Activated CD4-positive, alpha-beta T cell treated with anti-CD3 and anti-CD28 coated beads for 4 hours (primary cell): ENCODE measurements around the gene SRBD1.
A peak's percentile ranks its signal among the peaks of the same experiment; 100 is the strongest.

Experiments
- DNase-seq, 2 donors: peaks; one replicate each; pipeline ENCODE4 v3.0.0-alpha.2; 2020

The SRBD1 gene

GRCh38 chr2:45543257-45543656 is 67.8 kb downstream of the SRBD1 start:
- DNase-seq, result no peak

DNA sequence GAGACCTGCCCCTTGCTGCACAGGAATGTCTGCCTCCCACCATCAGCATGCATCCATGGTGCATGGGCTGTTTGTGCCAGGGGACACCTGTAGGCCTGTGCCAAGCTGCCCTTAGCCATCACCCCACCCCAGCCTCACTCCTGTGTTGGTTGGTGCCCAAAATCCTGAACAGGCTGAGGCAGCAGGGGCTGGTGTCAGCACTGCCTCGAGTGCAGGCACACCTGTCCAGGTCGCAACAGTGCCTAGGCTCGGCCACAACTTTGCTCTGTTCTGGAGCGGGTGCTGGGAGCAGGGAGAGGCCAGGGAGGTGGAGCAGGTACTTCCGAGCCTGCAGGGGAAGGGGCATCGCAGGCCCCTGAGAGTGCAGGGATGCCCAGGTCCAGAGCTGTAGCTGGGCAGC is 69.1 kb downstream of the SRBD1 start:
- no peak for DNase-seq

GRCh38 chr2:45541450-45541849 is 69.6 kb downstream of the SRBD1 start:
- DNase-seq, result no peak

DNA sequence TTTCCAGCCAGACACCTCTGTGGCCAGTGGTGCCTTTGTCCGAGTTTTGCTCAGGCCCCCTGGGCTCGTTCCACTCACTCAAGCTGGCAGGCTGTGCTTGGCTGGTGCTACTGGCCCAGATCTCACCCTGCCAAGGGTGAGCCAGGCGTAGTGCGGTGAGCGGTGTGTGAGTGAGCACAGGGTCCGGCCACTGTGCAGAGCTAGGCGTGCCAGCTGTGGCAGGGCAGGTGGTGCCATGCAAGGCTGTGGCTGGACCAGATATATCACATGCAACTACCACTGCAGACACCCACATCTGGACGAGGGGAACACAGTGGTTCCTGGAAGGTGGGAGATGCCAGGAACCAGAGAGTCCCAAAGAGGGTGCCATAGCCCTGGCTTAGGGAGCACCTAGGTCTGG is 70.1 kb downstream of the SRBD1 start:
- no peak for DNase-seq

DNA sequence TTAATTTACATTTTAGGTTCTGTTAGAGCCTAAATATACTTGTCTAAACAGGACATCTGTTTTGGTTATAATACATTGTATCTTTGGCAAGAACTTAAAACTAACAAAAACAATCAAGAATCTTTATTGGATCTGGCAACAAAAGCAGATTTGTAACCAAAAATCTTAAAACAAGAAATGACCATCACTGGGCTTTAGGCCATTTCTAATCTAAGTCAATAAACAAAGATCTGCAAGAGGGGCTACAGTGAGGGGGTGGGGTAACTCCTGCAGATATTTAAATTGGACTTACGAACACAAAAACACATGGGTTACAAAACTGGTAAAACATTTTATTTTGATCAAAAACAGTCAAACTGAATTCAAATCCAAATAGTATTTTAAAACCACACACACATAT is 77.3 kb downstream of the SRBD1 start:
- DNase-seq, result no peak

GRCh38 chr2:45532181-45532580 is 78.9 kb downstream of the SRBD1 start:
- no peak for DNase-seq

- no peak for DNase-seq
These were observed 87.1 kb downstream of the SRBD1 start for GRCh38 chr2:45524016-45524415.

DNA sequence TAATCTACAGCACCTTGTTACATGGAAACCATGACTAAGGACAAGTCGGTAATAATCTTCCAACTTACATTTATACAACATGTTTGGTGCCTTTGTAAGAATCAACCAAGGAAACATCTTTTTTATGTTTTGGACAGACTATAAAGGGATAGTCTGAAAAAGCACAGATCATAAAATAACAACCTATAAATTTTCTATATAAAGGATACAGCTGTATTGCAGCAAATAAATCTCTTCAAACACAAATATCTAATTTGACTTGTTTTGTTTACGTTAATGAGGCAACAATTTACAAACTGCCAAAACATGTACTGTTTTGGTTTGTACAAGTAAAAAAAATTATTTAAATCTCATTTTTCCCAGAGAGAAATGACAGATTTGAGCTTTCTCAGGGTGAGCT is 92.5 kb downstream of the SRBD1 start:
- no peak for DNase-seq

DNA sequence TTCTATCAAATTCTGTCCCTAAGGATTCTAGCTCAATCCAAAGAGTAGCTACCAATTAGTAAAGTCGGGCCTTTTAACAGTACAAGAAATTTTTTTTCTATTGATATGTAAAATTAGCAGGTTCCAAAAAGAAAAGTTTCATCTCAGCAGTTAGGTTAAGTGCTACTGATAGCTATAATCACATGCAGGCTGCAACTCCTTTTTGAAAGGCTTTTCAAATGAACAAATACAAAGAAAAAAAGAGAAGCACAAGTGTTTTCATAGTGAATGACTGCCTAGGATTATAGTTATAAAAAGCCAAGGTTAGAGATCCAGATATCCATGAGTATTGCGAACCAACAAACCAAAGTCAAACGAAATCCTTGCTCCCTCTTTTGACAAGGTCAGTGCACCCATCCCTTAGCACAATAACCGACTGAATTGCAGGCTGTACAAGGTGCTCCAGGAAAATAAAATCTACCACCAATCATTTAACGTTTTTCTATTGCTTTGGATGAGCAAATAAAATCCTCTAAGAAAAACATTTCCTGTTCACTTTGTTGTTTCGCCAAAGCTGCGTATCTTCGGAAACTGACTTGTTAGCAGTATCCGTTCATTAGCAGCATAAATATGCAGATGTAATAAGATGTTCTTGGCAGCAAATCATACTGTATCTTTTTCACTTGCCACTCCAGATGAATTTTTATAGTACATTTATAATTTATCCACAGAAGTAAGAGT is 100.2 kb downstream of the SRBD1 start:
- DNase-seq, result no peak

DNA sequence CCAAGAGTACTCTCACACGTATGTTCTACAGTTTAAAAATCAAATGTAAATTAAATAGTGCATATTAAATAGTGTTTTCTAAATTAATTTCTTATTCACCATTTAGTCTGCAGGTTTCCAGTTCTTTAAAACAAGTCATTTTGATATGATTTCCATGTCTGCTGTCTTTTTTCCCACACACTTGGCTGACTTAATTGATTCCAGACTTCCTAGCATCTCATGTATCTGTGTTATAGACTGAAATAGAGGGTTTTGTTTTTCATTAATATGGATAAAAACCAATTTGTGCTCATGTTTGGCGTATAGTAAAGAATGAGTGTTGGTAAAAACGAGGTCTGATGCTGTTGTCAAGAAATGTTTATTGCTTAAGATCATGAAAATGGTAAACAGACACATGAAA is 104.3 kb downstream of the SRBD1 start:
- no peak for DNase-seq

DNA sequence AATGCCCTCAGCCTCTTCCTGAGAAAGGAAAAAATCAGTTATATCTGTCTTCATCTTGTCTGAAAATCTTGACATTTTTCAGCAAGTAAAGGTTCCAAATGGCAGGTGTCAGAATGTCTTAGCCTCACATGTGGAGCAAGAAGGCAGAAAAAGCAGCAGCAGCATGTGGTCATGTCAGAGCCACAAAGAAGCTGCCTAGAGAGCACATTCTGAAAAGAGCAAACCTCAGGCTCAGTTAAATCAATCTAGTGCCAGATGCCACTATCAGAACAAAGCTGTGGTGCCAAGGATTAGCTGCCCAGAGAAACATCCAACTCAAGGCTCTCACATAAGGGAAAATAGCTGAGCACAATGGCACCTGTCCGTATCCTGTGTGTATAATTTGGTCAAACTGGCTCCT is 105.9 kb downstream of the SRBD1 start:
- no peak for DNase-seq

- no peak for DNase-seq
These were observed 112.2 kb downstream of the SRBD1 start for GRCh38 chr2:45498661-45499550.

- no peak for DNase-seq
These were observed 113.7 kb downstream of the SRBD1 start for GRCh38 chr2:45497355-45497754.

DNA sequence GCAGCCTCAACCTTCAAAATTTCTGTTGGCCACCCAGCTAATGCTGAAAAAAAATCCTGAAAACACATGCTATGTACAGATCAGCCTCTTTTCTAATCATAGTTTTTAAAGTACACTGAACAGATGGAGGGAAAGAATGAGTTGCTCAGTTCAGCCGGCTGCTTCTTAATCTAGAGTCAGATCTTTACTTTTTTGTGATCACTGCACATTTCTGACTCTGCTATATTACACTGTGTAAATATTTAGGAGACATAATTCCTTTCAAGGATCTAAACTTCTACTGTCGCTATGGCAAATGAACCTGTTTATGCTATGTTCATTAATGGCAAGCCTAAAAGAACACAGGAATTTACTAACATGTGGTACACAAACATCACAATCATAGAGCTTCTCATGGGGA is 114.2 kb downstream of the SRBD1 start:
- no peak for DNase-seq

- no peak for DNase-seq
These were observed 116.1 kb downstream of the SRBD1 start for GRCh38 chr2:45494978-45495293.

GRCh38 chr2:45494275-45494977 is 116.6 kb downstream of the SRBD1 start:
- DNase-seq, result peak in 1 of 2 donors; percentile 16

- no peak for DNase-seq
These were observed 126.1 kb downstream of the SRBD1 start for GRCh38 chr2:45484965-45485364.

GRCh38 chr2:45483997-45484396 is 127.1 kb downstream of the SRBD1 start:
- DNase-seq, result no peak

GRCh38 chr2:45477546-45477945 is 133.5 kb downstream of the SRBD1 start:
- no peak for DNase-seq

DNA sequence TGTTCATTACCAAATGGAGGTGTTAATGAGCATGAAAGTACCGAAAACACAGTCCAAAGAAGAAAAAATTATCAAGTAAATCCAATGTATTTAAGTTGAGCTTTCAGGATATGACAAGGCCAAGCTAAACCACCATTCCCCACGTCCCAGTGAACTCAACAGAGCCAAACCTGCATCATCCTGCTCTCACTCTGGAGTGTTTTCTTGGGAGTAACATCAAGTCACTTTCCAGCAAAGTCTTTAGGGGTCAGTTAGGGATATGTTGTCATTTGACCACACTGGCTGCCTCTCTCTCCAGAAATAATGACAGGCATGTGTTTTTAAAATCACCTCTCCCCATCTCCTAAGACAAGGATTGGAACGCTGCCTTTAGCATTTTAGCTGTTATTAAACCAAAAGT is 140.5 kb downstream of the SRBD1 start:
- DNase-seq, result no peak

GRCh38 chr2:45469314-45470099 is 141.6 kb downstream of the SRBD1 start:
- no peak for DNase-seq

DNA sequence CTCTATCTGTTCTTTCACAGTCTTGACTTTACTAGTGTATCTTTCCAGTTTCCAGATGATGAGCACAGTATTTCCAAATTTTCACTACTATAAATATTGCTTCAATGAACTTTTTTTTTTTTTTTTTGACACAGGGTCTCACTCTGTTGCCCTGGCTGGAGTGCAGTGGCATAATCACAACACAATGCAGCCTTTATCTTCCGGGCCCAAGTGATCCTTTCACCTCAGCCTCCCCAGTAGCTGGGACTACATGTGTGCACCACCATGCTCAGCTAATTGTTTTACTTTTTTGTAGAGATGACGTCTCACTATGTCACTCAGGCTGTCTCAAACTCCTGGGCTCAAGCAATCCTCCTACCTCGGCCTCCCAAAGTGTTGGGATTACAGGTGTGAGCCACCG is 142.8 kb downstream of the SRBD1 start:
- no peak for DNase-seq

- no peak for DNase-seq
These were observed 145.0 kb downstream of the SRBD1 start for GRCh38 chr2:45466053-45466452.
